Stimulated activated naive CD4-positive, alpha-beta T cell (primary cell): ENCODE results near the gene HSD11B1.

ENCODE experiments used
- DNase-seq, 6 experiments: peaks; one replicate each; lab custom pipeline; 2025; lab: John Stamatoyannopoulos, UW

The HSD11B1 gene

GRCh38 chr1:209704584-209704983 is at the start of gene HSD11B1:
TSS of gene HSD11B1 (plus strand) at chr1:209704846. CDS start at chr1:209704943, 97 bp downstream.
- no peak for DNase-seq

GRCh38 chr1:209655411-209656231 is 49.0 kb upstream of the HSD11B1 start:
- DNase-seq: no peak

- DNase-seq: no peak
These were observed 47.3 kb upstream of the HSD11B1 start for GRCh38 chr1:209657140-209657879.

GRCh38 chr1:209657918-209658317 is 46.7 kb upstream of the HSD11B1 start:
- no peak for DNase-seq

GRCh38 chr1:209659909-209660308 is 44.7 kb upstream of the HSD11B1 start:
- DNase-seq: no peak

- DNase-seq: no peak
These were observed 43.6 kb upstream of the HSD11B1 start for GRCh38 chr1:209661071-209661470.

- DNase-seq: no peak
These were observed 41.7 kb upstream of the HSD11B1 start for GRCh38 chr1:209662879-209663327.

GRCh38 chr1:209667103-209667502 is 37.5 kb upstream of the HSD11B1 start:
- DNase-seq: no peak

- no peak for DNase-seq
These were observed 36.9 kb upstream of the HSD11B1 start for GRCh38 chr1:209667708-209668107.

- DNase-seq: no peak
These were observed 34.1 kb upstream of the HSD11B1 start for GRCh38 chr1:209670441-209671082.

GRCh38 chr1:209672705-209673630 is 31.7 kb upstream of the HSD11B1 start:
- DNase-seq: no peak

GRCh38 chr1:209673631-209674417 is 30.8 kb upstream of the HSD11B1 start:
- no peak for DNase-seq

GRCh38 chr1:209674957-209675564 is 29.6 kb upstream of the HSD11B1 start, which contains the start of gene G0S2:
TSS of gene G0S2 (plus strand) at chr1:209675412. CDS start at chr1:209675685, 273 bp downstream.
- peak in 2 of 6 experiments; percentile 5 to 11 for DNase-seq

- peak in 1 of 6 experiments; percentile 19 for DNase-seq
These were observed 29.0 kb upstream of the HSD11B1 start for GRCh38 chr1:209675565-209676154.

GRCh38 chr1:209678981-209679539 is 25.6 kb upstream of the HSD11B1 start:
- no peak for DNase-seq

- DNase-seq: peak in 2 of 6 experiments; percentile 15 to 27
These were observed 18.8 kb upstream of the HSD11B1 start for GRCh38 chr1:209685821-209686220.

- DNase-seq: no peak
These were observed 18.3 kb upstream of the HSD11B1 start for GRCh38 chr1:209686322-209686721.

GRCh38 chr1:209688746-209689234 is 15.9 kb upstream of the HSD11B1 start:
- DNase-seq: no peak

GRCh38 chr1:209689477-209689876 is 15.2 kb upstream of the HSD11B1 start:
- no peak for DNase-seq
